ENCODE measurements around the gene ST3GAL3. TPM values are rescaled to one million over a fixed set of nuclear protein-coding genes. Genes with fewer than 3 reads are reported as not detected.

ST3GAL3 gene
- polyA plus RNA-seq, 2 of the 4 experiments (the other 2 are of a cell fraction): 2.5 to 4.0 TPM

DNA sequence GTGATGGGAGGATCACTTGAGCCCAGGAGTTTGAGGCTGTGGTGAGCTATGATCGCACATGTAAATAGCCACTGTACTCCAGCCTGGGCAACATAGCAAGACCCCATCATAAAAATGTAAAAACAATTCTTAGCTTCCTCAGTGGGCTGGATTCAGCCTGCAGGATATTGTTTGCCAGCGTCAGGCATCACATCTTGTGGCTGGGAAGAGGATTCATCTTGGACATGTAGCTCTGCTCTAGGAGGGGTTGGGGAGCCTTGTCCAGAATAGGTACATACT lies 19.3 kb upstream of the ST3GAL3 start:
- Histone ChIP-seq H3K4me2 (no peak overlapping the region), H3K4me1 (no peaks in the 10 kb centered on the region), H3K4me3 (no peak overlapping the region), H3K27ac (no peak overlapping the region), H3K9me3 (no peaks in the 10 kb centered on the region)
- TF ChIP-seq FOXS1 (CRISPR knock-in tag; IDR thresholded peaks at IDR 0.05): no peak
- no peak for TF ChIP-seq MAFK (IDR thresholded peaks at IDR 0.05; ENCODE audit: partially characterized antibody)
- TF ChIP-seq ZNF302 (CRISPR knock-in tag; IDR thresholded peaks at IDR 0.05): no peak
- no peak for TF ChIP-seq ZC3H11A (IDR thresholded peaks at IDR 0.05)
- no peak for TF ChIP-seq CBX8 (IDR thresholded peaks at IDR 0.05)
- TF ChIP-seq PHF8 (IDR thresholded peaks at IDR 0.05; ENCODE audit: borderline replicate concordance, low read depth): no peak
- no peak for TF ChIP-seq BHLHE40 (IDR thresholded peaks at IDR 0.05; ENCODE audit: low read depth, low read length)
- TF ChIP-seq CHD2 (IDR thresholded peaks at IDR 0.05; ENCODE audit: low read length, partially characterized antibody): no peak
- TF ChIP-seq JUN (IDR thresholded peaks at IDR 0.05): no peak
- no peak for TF ChIP-seq HOXA7 (CRISPR knock-in tag; IDR thresholded peaks at IDR 0.05)
- no peak for TF ChIP-seq TFCP2L1 (CRISPR knock-in tag; IDR thresholded peaks at IDR 0.05)
- ATAC-seq: no peak
- FAIRE-seq: no peak
- 69% methylated on average over 2 of the region's 2 CpGs for WGBS (ENCODE audit: missing lambda C conversion rate)
- no peak for DNase-seq (ENCODE audit: low read depth in 1 of 2, low spot score in 1 of 2)
- POLR2A ChIA-PET: interaction anchor here (0.7 to 1.3 kb wide), 3 partner anchors 19 to 38 kb away, joined by 3 to 5 read pairs (median 3); partner anchors contain the start of gene KDM4A
- CTCF ChIA-PET: interaction anchor here (1.1 kb wide), 1 partner anchor 14 kb away, joined by 4 read pairs; no protein-coding TSS in a partner anchor

DNA sequence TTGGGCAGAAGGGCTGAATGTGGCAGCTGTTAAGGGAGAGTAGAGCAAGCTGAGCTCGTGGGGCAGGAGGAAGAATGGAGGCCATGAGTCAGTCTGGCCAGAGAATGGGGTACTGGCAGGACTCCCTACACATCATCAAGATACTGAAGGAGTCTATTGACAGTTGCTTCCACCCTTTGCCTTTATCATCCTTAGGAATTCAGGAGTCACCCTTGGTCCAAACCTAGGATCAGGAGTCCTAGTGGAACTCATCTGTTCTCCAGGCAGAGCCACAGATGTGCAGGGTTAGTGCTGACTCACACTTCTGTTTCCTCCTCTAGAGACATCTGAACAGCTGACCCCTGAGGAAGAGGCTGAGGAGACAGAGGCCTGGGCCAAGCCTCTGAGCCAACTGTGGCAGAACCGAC lies 18.7 kb upstream of the ST3GAL3 start:
- DNase-seq (ENCODE audit: low read depth in 1 of 2, low spot score in 1 of 2) (no peak), FAIRE-seq (no peak), ATAC-seq (no peak; a peak in 2 of 6 replicates)
- H3K9me3 ChIP-seq: no peaks in the 10 kb centered on the region
- POLR2A ChIA-PET: interaction anchor here (1.2 to 1.3 kb wide), 2 partner anchors 18 to 39 kb away, joined by 3 to 5 read pairs; partner anchors contain the start of gene KDM4A
- no peak overlapping the region for H3K27ac ChIP-seq
- 88% methylated on average over 2 of the region's 2 CpGs for WGBS (ENCODE audit: missing lambda C conversion rate)
- CTCF ChIA-PET: interaction anchor here (1.1 to 1.4 kb wide), 2 partner anchors 14 to 256 kb away, joined by 3 to 4 read pairs; no protein-coding TSS in a partner anchor
- no peaks in the 10 kb centered on the region for H3K4me1 ChIP-seq
- H3K4me3 ChIP-seq: no peak overlapping the region
- no peak overlapping the region for H3K4me2 ChIP-seq
- TF ChIP-seq, protein P1, sequence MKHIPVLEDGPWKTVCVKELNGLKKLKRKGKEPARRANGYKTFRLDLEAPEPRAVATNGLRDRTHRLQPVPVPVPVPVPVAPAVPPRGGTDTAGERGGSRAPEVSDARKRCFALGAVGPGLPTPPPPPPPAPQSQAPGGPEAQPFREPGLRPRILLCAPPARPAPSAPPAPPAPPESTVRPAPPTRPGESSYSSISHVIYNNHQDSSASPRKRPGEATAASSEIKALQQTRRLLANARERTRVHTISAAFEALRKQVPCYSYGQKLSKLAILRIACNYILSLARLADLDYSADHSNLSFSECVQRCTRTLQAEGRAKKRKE (CRISPR knock-in tag; IDR thresholded peaks at IDR 0.05; ENCODE audit: low read depth): no peak

DNA sequence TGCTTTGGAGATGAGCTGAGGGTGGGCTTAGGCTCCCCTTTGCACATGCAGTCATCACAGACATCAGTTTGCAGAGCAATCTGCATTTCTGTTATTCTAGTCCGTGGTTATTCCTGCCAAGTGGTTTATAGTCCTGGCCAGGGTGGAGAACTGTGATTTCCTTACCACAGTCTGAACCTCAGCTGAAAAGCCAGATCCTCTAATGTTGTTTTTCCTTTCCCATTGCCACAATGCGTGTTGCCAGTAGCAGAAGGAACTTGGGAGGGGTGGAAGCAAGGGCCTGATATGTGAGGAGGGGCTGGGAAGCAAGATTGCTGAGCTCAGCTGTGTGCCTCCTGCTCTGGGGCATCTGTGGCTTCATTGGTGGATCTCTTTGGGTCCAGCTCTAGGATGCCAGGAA lies 18.0 kb upstream of the ST3GAL3 start:
- ChIA-PET POLR2A (no interaction called here), CTCF (interaction anchor here (1.4 kb wide), 1 partner anchor 255 kb away, joined by 3 read pairs; no protein-coding TSS in a partner anchor)
- DNase-seq (ENCODE audit: low read depth in 1 of 2, low spot score in 1 of 2) (no peak), FAIRE-seq (no peak), ATAC-seq (no peak)
- Histone ChIP-seq H3K4me3 (no peak overlapping the region), H3K4me1 (no peaks in the 10 kb centered on the region), H3K9me3 (no peaks in the 10 kb centered on the region), H3K4me2 (no peak overlapping the region), H3K27ac (no peak overlapping the region)
- 85% methylated on average over 2 of the region's 2 CpGs for WGBS (ENCODE audit: missing lambda C conversion rate)
- TF ChIP-seq FOXS1 (CRISPR knock-in tag; IDR thresholded peaks at IDR 0.05): no peak
- no peak for TF ChIP-seq NR3C1 (IDR thresholded peaks at IDR 0.05)

DNA sequence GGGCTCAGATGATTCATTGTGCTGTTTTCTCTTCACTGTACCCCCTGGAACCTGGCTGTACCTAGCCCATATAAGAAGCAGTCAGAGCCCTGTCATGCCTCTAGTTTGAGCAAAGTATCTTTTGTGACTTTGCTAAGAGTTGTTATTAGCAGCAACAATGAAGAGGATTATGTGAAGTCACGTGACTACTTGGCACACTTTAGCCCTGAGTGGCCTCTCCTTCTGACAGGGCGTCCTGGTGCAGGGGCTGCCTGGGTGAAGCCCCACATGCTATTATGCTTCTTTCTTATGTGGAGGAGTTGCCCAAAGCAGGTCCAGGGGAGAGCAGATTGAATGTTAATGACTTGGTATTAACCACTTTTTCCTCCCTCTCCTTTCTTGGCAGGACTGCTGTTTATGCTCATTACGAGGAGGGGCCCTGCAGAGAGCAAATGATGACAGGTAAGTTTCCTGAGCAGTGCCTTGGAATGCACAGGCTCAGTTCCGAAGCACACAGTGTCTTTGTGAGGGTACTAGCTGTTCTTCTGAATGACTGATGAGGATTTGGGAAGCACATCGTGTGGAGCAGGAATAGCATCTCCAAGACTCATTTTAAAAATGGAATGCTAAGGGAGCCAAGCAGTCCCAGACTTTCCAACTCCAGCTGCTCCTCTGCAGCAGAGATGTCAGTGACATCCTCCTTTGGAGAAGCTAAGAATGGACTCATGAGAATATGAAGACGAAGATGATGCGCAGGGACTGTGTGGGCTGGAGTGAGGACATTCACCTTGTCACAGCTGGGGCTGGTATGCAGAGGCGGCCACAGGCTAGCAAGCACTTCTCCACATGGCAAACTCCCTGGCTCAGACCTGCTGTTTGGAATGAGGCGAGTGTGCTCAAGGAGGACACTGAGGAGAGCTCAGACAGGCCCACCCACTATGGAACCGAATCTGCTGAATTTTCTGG lies 15.2 kb upstream of the ST3GAL3 start:
- CTCF ChIA-PET: interaction anchor here (0.8 to 1.5 kb wide), 3 partner anchors 14 to 465 kb away, joined by 3 to 4 read pairs (median 3); no protein-coding TSS in a partner anchor
- no peak for DNase-seq (ENCODE audit: low read depth in 1 of 2, low spot score in 1 of 2)
- Histone ChIP-seq H3K4me1 (no peaks in the 10 kb centered on the region), H3K4me2 (no peak overlapping the region), H3K4me3 (no peak overlapping the region), H3K9me3 (no peaks in the 10 kb centered on the region), H3K27ac (no peak overlapping the region)
- WGBS (ENCODE audit: missing lambda C conversion rate): 91% methylated on average over 10 of the region's 10 CpGs
- FAIRE-seq: no peak
- TF ChIP-seq, protein P2, sequence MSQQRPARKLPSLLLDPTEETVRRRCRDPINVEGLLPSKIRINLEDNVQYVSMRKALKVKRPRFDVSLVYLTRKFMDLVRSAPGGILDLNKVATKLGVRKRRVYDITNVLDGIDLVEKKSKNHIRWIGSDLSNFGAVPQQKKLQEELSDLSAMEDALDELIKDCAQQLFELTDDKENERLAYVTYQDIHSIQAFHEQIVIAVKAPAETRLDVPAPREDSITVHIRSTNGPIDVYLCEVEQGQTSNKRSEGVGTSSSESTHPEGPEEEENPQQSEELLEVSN (IDR thresholded peaks at IDR 0.05; ENCODE audit: borderline replicate concordance, low read depth): no peak
- no peak for TF ChIP-seq HOXB13 (CRISPR knock-in tag; IDR thresholded peaks at IDR 0.05; ENCODE audit: low read depth)
- TF ChIP-seq CEBPB (IDR thresholded peaks at IDR 0.05): no peak
- POLR2A ChIA-PET: no interaction called here
- no peak for ATAC-seq
